Activated naive CD4-positive, alpha-beta T cell treated with anti-CD3 and anti-CD28 coated beads for 36 hours (primary cell): Measurements from ENCODE around the gene TSPAN5. TPM values are rescaled to one million over a fixed set of nuclear protein-coding genes. Genes with fewer than 3 reads are reported as not detected.
A peak's percentile ranks its signal among the peaks of the same experiment; 100 is the strongest.

Source experiments
- CTCF ChIA-PET: fragments of 350-600 bp; sonication (Branson Sonifier 250); formaldehyde crosslinking; loops from one replicate; lab custom pipeline; 2021; ENCODE audit warnings: antibody characterized with exemption; lab: Charles Lee
- DNase-seq: peaks from one replicate; pipeline ENCODE4 v3.0.0-alpha.2; 2020
- H3K27ac Mint-ChIP-seq: one replicate; pipeline ENCODE4 v1.8.0; 2021; ENCODE audit warnings: mild to moderate bottlenecking, mixed read lengths
- H3K27me3 Mint-ChIP-seq: one replicate; pipeline ENCODE4 v1.8.0; 2021; ENCODE audit warnings: low read depth, mixed read lengths
- H3K36me3 Mint-ChIP-seq: one replicate; pipeline ENCODE4 v1.8.0; 2021; ENCODE audit warnings: low read depth, mixed read lengths
- H3K4me1 Mint-ChIP-seq: one replicate; pipeline ENCODE4 v1.8.0; 2021; ENCODE audit warnings: low read depth, mixed read lengths
- H3K4me3 Mint-ChIP-seq: one replicate; pipeline ENCODE4 v1.8.0; 2021; ENCODE audit warnings: mild to moderate bottlenecking, moderate library complexity, mixed read lengths
- H3K9me3 Mint-ChIP-seq: one replicate; pipeline ENCODE4 v1.8.0; 2021; ENCODE audit warnings: mixed read lengths
- intact Hi-C: fragments of 100-400 bp; cut with micrococcal nuclease; formaldehyde crosslinking; loops from one replicate; pipeline ENCODE4 v1.15.1; 2023
- total RNA-seq, 2 experiments: library from RNA; stranded (reverse); gene quantifications; one replicate each; pipeline ENCODE4 v1.2.3, GENCODE V29; 2021

Gene TSPAN5
- total RNA-seq, 2 experiments from 2014 or later: 12.5 to 13.1 TPM

GRCh38 chr4:98571161-98571786 is 87.1 kb downstream of the TSPAN5 start:
- CTCF ChIA-PET: interaction anchor here (1.9 kb wide), 1 partner anchor 103 kb away, joined by 5 read pairs; no protein-coding TSS in a partner anchor
- DNase-seq: no peak
- no peaks in the 10 kb centered on the region for H3K9me3 Mint-ChIP-seq
- no peaks in the 10 kb centered on the region for H3K27me3 Mint-ChIP-seq
- H3K36me3 Mint-ChIP-seq: peaks cover 11% of the 10 kb centered on the region
- peaks cover 30% of the 10 kb centered on the region for H3K4me1 Mint-ChIP-seq
- intact Hi-C loops: no loop called here
- no peak overlapping the region for H3K4me3 Mint-ChIP-seq
- no peak overlapping the region for H3K27ac Mint-ChIP-seq

GRCh38 chr4:98570151-98570797 is 88.1 kb downstream of the TSPAN5 start:
- H3K9me3 Mint-ChIP-seq: no peaks in the 10 kb centered on the region
- peaks cover 6% of the 10 kb centered on the region for H3K36me3 Mint-ChIP-seq
- CTCF ChIA-PET: no interaction called here
- no peak overlapping the region for H3K4me3 Mint-ChIP-seq
- H3K27ac Mint-ChIP-seq: peak overlapping the region; percentile 19
- H3K4me1 Mint-ChIP-seq: peaks cover 36% of the 10 kb centered on the region
- no peak for DNase-seq
- intact Hi-C loops: no loop called here
- H3K27me3 Mint-ChIP-seq: no peaks in the 10 kb centered on the region

DNA sequence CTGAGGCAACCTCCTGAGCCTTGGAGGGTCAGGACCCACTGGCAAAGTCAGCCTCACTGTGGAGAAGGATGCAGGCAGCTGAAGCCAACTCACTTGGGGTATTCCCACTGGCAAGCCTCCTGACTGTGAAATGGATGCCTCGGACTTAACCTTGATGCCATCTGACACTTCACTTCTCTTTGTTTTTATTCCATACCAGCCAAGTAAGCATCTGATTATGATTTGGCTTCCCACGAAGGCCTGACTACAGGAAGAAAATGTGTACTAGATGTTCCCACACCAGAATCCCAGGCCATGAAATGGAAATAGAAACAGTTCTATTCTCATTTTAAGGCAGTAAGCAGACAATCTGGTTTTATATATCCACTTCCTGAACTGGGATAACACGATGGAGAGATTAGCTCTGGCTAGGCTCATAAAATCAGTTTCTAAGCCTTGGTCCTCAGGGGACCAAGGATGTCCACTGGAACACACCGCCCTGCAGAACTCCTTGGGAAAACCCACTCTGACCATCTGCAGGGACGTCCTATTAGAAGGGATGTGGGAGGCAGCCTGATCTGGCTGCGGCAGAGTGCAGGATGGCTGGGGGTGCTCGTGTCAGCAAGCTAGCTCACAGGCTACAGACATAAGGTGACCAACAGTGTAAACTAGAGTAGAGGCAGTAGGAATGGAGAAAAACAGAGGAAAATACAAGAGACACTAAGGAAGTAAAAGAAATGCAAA is 89.3 kb downstream of the TSPAN5 start:
- no peak for DNase-seq
- CTCF ChIA-PET: interaction anchor here (0.9 kb wide), 1 partner anchor 27 kb away, joined by 3 read pairs; no protein-coding TSS in a partner anchor
- intact Hi-C loops: no loop called here
- no peaks in the 10 kb centered on the region for H3K27me3 Mint-ChIP-seq
- no peak overlapping the region for H3K4me3 Mint-ChIP-seq
- H3K27ac Mint-ChIP-seq: no peak overlapping the region
- H3K36me3 Mint-ChIP-seq: no peaks in the 10 kb centered on the region
- peaks cover 36% of the 10 kb centered on the region for H3K4me1 Mint-ChIP-seq
- no peaks in the 10 kb centered on the region for H3K9me3 Mint-ChIP-seq

GRCh38 chr4:98567611-98568010 is 90.8 kb downstream of the TSPAN5 start:
- CTCF ChIA-PET: no interaction called here
- H3K4me1 Mint-ChIP-seq: peaks cover 36% of the 10 kb centered on the region
- H3K27me3 Mint-ChIP-seq: no peaks in the 10 kb centered on the region
- intact Hi-C loops: no loop called here
- H3K36me3 Mint-ChIP-seq: no peaks in the 10 kb centered on the region
- no peaks in the 10 kb centered on the region for H3K9me3 Mint-ChIP-seq
- no peak overlapping the region for H3K27ac Mint-ChIP-seq
- no peak overlapping the region for H3K4me3 Mint-ChIP-seq
- DNase-seq: no peak

DNA sequence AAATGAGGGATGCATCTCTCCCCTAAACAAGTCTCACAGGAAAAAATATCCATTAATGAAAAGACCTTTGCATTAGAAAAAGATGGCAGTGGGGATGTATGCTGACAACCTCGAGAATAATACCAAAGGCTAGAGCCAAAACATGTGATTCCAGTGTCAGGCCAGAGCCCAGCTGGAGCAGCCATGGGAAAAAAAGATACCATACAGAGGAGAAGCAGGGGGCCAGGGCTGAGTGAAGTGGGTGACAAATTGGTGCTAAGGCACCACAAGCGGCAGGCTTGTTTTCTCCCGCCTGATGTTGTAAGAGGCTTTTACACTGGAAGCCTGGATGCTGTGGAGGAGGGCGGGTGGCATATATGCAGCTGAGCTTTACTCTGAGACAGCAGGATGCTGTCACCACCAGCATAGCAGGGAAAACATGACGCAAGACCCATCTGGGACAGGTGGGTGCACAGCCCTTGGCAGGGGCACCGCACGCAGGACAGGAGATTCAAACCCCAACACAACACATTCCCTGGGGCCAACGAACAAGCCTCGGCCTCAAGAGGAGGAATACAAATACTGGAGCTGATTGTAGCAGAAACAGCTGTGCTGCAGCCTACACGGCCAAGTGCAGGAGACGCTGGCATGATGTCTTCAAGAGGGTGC is 91.9 kb downstream of the TSPAN5 start:
- peaks cover 35% of the 10 kb centered on the region for H3K4me1 Mint-ChIP-seq
- CTCF ChIA-PET: no interaction called here

DNA sequence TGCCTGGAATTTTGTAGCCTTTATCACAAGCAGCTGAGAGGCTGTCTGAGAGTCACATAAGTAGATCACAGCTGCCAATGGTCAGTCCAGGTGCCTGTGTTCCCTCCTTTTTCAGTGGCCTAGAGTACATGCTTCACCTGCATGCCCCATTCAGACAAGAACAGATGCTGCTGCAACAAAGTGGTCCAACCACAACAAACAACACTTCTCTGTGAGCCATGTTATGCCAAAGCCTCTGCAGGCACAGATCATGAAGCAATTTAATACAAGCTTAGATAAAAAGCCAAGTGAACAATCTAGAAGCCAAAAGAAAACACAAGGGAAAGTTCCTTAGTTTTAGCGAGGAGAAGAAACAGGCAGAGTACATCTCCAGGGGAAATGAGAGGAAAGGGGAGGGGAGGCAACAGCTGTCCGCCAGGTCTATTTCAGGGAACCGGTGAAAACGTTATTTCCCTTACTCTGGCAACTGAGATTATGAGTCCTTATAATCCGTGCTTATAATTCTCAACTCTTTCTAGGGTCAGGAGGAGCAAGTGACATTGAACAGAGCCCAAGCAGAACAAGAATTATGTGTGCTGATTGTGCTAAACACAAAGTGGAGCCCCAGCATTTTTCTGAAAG is 92.6 kb downstream of the TSPAN5 start:
- no peaks in the 10 kb centered on the region for H3K27me3 Mint-ChIP-seq
- no peak overlapping the region for H3K4me3 Mint-ChIP-seq
- DNase-seq: no peak
- CTCF ChIA-PET: no interaction called here
- H3K4me1 Mint-ChIP-seq: peaks cover 28% of the 10 kb centered on the region
- H3K9me3 Mint-ChIP-seq: no peaks in the 10 kb centered on the region
- intact Hi-C loops: no loop called here
- peaks cover 2% of the 10 kb centered on the region for H3K36me3 Mint-ChIP-seq
- no peak overlapping the region for H3K27ac Mint-ChIP-seq

More for the DNA sequence above, 91.9 kb downstream of the TSPAN5 start:
- H3K4me3 Mint-ChIP-seq: no peak overlapping the region
- H3K27ac Mint-ChIP-seq: no peak overlapping the region
- H3K9me3 Mint-ChIP-seq: no peaks in the 10 kb centered on the region
- H3K27me3 Mint-ChIP-seq: no peaks in the 10 kb centered on the region
- DNase-seq: no peak
- intact Hi-C loops: no loop called here
- peaks cover 2% of the 10 kb centered on the region for H3K36me3 Mint-ChIP-seq

DNA sequence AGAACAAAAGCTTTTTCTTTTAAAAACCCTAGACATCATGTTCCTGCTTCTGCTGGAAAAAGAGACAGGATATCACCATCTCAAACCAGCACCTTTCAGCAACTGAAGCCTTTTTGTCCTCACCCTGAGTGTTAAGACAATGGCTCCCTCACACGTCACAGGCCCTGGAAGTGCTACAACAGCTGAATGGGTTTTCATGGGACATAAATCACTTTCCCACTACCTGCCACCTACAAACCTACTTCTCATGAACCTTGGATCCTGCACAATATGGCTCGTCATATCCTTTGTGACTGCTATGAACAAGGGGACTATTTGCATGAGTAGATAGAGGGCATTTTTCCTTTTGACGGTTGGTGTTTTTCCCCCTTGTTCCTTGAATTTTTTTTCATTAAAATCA is 93.6 kb downstream of the TSPAN5 start:
- H3K9me3 Mint-ChIP-seq: no peaks in the 10 kb centered on the region
- peaks cover 2% of the 10 kb centered on the region for H3K36me3 Mint-ChIP-seq
- intact Hi-C loops: no loop called here
- peaks cover 22% of the 10 kb centered on the region for H3K4me1 Mint-ChIP-seq
- H3K27me3 Mint-ChIP-seq: no peaks in the 10 kb centered on the region
- DNase-seq: no peak
- no peak overlapping the region for H3K27ac Mint-ChIP-seq
- CTCF ChIA-PET: interaction anchor here (0.7 kb wide), 1 partner anchor 101 kb away, joined by 3 read pairs; no protein-coding TSS in a partner anchor
- H3K4me3 Mint-ChIP-seq: no peak overlapping the region

DNA sequence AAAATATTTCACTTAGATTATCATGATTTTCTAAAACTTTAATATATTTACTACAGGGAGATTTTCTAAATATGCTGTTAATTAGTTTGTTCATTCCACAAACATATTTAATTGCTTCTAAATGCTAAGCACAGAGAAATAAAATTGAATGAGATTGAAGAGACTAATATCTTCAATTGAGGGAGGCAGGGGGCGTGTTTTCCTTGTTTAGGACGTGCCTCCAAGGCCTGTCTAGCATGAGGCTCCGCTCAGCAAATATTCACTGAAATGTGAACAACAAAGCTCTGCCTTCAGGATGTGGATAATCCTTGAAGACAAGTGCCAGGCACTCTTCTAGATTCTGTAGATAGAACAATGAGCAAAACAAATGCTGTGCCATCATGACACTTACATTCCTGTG is 98.1 kb downstream of the TSPAN5 start:
- CTCF ChIA-PET: interaction anchor here (0.6 to 2.0 kb wide), 2 partner anchors 92 to 278 kb away, joined by 3 to 5 read pairs; no protein-coding TSS in a partner anchor
- Mint-ChIP-seq H3K4me1 (peaks cover 16% of the 10 kb centered on the region), H3K4me3 (no peak overlapping the region), H3K36me3 (peaks cover 3% of the 10 kb centered on the region), H3K27me3 (no peaks in the 10 kb centered on the region), H3K9me3 (no peaks in the 10 kb centered on the region), H3K27ac (no peak overlapping the region)
- intact Hi-C loops: no loop called here
- DNase-seq: no peak

DNA sequence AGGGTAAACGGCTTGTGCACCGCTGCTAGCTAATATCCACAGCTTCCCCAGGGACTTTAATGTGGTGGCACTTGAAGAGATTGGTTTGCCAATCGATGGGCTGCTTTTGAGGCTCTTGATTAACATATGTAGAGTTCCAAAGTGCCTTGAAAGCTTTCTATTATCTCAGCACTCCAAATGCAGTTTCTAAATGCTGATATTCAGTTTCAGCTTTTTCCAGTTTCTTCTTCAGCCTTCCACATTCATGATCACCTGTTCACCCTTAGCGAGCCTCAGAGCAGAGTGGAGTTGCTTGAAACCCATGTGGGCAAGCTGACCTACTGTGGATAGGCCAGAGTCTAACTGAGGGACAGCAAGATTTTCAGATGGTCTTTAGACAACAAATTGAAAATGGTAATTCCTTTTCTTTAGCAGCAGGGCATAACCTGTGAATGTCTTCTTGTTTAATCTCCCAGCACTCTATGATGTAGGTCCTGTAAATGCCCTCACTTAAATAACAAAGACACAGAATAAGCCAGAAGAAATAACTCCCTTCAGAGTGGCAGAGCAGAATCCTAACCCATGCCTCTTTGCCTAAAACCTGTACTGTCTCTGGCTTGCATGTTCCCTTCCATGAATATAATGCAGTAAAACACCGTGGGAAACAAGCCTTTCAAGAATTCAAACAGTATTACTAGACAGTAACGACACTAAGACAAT is 99.8 kb downstream of the TSPAN5 start:
- Mint-ChIP-seq H3K4me1 (peaks cover 16% of the 10 kb centered on the region), H3K9me3 (no peaks in the 10 kb centered on the region), H3K4me3 (no peak overlapping the region), H3K27me3 (no peaks in the 10 kb centered on the region), H3K27ac (no peak overlapping the region), H3K36me3 (peaks cover 3% of the 10 kb centered on the region)
- CTCF ChIA-PET: no interaction called here
- DNase-seq: no peak
- intact Hi-C loops: no loop called here

GRCh38 chr4:98557194-98557892 is 101.1 kb downstream of the TSPAN5 start:
- Mint-ChIP-seq H3K9me3 (no peaks in the 10 kb centered on the region), H3K36me3 (peaks cover 5% of the 10 kb centered on the region), H3K4me1 (peaks cover 16% of the 10 kb centered on the region), H3K4me3 (no peak overlapping the region), H3K27me3 (no peaks in the 10 kb centered on the region), H3K27ac (no peak overlapping the region)
- CTCF ChIA-PET: no interaction called here
- intact Hi-C loops: no loop called here
- no peak for DNase-seq

DNA sequence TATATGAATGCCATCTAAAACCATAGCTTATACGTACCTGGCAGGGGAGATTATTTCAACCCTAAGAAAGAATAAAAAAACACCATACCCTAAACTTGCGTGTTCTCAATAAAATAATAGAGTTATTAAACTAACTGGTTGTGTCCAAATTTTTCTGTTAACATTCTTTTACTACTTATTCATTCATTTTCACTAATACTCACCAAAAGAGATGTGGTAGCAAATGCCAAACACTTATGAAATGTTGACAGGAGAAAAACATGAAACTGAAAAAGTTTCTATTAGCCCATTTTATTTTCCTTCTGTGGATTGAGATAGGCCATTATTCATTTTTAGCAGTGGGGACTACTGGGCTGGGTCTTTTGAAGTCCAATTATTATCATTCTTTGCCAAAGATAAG is 102.0 kb downstream of the TSPAN5 start:
- DNase-seq: no peak
- CTCF ChIA-PET: no interaction called here
- Mint-ChIP-seq H3K27me3 (no peaks in the 10 kb centered on the region), H3K9me3 (no peaks in the 10 kb centered on the region), H3K36me3 (peaks cover 9% of the 10 kb centered on the region), H3K4me1 (peaks cover 16% of the 10 kb centered on the region), H3K4me3 (no peak overlapping the region), H3K27ac (no peak overlapping the region)
- intact Hi-C loops: no loop called here
